GM21515 (cell line): ENCODE data around the gene IL17D.
"Not testable (repeated sequence)": the region's sequence is repeated elsewhere in the genome, so short reads cannot be mapped to it uniquely, and the experiment has no call there.

Source experiments
- ATAC-seq: cut with Tn5 transposase; IDR thresholded peaks from one replicate; pipeline ENCODE4 v1.9.1; 2021; ENCODE audit not compliant: unreplicated experiment

The IL17D gene

DNA sequence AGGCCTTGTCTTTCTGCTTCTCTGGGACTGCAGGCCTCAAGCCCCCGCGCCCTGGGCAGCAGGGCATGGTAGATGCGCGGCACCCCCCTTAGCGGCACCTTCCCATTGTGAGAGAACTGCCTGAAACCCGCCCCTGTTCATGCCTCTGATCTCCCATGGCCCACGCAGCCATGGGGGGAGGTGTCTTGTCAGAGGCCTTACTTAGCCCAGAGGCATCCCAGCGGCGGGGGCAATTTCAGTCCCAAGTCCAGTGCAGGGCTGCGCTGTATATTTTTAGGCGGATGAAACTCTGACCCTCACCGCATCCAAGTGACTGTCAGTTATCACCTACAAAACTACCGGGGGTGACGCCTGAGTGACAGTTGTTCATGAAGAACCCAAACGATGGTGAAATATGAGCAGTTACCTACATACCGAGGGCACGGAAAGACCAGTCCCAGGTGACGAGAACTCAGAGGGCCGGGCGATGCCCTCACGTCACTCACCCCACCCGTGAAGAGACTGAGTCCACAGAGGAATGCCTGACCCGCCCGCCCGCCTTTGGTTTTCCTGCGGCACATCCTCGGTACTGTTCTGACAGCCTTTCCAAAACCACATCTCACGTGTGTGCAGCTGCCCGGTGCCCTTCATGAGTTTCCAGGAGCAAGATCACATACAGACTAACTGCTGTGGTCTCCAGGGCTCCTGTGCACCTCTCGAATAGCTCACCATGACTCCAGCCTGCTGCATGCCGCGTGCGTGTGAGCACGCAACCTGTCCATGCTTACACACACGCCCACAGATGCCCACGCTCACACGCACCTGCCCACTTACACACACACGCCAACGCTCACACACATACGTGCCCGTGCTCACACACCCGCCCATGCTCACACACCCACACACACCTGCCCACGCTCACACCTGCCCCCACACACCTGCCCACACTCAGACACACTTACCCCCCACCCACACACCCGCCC, 14.4 kb downstream of the IL17D start:
- ATAC-seq: no peak

DNA sequence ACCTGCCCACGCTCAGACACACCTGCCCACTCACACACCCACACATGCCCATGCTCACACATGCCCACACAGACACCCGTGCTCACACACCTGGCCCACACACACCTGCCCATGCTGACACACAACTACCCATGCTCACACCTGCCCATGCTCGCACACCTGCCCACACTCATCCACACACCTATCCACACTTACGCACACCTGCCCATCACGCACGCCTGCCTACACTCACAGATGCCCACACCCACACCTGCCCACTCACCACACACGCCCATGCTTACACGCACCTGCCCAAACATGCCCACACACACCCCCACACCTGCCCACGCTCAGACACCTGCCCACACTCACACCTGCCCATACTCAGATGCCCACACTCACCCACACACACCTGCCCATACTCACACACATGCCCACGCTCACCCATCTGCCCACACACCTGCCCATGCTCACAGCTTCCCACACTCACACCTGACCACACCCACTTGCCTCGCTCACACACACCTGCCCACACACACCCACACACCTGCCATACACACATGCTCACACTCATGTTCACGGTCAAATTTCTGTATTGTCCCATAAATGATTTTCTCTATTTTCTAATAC, 15.6 kb downstream of the IL17D start:
- no peak for ATAC-seq

DNA sequence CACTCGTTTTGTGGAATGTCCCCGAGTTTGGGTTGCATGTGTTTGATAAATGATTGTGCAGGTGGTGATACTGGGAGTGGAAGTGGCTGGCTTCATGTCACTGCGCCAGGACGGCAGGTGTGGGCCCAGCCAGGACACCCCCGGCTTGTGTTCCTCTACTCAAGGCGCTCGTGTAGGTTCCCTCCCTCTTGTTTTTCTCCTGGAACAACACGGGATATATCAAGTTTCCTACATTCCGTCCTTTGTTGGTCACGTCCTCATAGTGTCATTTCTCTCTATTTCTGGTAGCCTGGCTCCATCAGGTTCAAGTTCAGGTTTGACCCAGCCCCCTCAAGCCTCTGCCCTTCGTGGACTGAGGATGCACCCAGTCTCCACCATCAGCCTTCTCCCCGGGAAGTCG, 16.3 kb downstream of the IL17D start:
- no peak for ATAC-seq

DNA sequence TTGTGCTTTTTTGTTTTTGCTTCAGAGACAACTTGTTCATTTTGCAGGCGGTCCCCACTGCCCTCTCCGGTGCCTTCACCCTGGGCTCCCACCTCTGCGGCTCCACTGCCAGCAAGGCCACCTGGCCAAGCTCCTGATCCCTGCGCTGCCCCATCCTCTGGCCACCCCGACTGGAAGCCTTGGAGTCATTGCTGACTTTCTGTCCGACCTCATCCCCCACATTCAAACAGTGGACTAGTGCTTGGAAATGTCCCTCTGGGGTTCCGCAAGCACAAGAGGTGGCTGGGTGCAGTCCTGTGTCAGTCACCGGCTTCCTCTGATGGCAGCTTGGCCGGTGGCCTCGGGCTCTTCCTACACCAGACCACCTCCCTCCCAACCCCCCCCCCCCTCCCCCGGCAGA, 17.0 kb downstream of the IL17D start:
- no peak for ATAC-seq

DNA sequence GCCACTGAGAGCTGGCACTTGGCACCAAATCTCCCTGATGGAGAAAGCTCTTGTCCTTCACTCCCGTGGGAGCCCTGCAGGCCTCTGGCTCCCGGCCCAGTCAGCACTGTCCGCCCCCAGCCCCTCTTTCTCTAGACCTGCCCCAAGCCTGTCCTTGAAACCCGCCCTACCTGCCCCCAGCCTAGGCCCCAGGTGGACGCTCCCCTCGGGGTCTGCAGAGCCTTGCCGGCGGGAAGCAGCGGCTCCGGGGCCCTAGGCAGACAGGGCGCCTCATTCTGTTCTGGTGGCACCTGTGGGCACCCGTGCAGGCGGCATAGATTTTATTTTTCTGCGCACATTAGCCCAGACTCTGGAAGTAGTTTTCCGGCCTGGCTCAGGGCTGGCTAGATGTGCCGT, 17.6 kb downstream of the IL17D start:
- no peak for ATAC-seq

DNA sequence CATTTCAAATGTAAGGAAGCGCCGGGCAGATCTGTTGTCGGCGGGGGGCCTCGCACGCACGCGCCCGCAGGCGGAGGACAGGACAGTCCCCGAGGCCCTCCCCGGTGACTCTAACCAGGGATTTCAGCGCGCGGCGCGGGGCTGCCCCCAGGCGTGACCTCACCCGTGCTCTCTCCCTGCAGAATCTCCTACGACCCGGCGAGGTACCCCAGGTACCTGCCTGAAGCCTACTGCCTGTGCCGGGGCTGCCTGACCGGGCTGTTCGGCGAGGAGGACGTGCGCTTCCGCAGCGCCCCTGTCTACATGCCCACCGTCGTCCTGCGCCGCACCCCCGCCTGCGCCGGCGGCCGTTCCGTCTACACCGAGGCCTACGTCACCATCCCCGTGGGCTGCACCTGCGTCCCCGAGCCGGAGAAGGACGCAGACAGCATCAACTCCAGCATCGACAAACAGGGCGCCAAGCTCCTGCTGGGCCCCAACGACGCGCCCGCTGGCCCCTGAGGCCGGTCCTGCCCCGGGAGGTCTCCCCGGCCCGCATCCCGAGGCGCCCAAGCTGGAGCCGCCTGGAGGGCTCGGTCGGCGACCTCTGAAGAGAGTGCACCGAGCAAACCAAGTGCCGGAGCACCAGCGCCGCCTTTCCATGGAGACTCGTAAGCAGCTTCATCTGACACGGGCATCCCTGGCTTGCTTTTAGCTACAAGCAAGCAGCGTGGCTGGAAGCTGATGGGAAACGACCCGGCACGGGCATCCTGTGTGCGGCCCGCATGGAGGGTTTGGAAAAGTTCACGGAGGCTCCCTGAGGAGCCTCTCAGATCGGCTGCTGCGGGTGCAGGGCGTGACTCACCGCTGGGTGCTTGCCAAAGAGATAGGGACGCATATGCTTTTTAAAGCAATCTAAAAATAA, 18.2 kb downstream of the IL17D start:
- no peak for ATAC-seq

DNA sequence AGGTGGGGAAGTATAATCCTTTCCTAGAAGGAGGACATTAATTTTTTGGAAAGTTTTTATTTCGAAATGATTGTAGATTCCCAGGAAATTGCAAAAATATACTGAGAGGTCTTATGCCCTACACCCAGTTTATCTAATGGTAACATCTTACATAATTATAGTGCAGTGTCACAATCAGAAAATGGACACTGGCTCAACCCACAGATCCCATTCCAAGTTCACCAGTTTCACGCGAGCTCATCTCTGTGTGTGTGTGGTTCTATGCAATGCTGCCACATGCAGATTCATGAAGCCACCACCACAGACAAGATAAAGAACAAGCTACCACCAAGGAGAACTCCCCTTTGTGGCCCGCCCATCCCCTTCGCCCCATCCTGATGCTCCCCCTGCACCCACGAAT, 24.4 kb downstream of the IL17D start:
- no peak for ATAC-seq

DNA sequence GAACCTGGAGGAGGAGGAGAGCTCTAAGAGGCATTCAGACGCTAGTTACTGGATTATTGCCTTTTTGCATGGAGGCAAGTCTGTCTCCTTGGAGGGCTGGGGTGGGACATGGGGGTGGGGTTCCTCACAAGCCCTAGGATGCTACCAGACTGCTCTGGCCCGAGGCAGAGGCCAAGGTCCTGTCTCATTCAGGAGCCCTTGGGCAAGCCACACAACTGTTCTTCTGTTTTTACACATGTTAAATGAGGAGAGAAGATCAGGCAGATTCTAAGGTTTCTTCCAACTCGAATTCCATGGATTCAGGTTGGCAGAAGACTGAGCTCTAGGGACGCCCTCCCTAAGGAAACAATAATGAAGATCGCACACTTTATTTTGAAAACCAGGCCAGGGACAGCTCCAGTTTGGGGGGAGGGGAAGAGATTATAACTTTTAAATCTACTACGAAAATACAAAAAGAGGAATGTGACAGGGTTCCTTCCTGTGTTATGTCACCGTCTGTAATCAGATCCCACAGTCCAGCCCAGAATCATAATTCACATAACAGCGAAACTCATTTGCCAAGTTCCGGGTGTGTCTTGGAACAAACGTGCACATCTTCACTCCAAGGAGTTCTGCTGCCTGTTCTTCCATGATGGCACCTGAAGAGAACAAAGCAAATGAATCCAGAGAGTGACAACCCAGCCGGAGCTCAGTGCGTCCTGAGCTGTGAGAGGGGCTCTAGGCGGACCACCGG, 25.2 kb downstream of the IL17D start:
- ATAC-seq: no peak

DNA sequence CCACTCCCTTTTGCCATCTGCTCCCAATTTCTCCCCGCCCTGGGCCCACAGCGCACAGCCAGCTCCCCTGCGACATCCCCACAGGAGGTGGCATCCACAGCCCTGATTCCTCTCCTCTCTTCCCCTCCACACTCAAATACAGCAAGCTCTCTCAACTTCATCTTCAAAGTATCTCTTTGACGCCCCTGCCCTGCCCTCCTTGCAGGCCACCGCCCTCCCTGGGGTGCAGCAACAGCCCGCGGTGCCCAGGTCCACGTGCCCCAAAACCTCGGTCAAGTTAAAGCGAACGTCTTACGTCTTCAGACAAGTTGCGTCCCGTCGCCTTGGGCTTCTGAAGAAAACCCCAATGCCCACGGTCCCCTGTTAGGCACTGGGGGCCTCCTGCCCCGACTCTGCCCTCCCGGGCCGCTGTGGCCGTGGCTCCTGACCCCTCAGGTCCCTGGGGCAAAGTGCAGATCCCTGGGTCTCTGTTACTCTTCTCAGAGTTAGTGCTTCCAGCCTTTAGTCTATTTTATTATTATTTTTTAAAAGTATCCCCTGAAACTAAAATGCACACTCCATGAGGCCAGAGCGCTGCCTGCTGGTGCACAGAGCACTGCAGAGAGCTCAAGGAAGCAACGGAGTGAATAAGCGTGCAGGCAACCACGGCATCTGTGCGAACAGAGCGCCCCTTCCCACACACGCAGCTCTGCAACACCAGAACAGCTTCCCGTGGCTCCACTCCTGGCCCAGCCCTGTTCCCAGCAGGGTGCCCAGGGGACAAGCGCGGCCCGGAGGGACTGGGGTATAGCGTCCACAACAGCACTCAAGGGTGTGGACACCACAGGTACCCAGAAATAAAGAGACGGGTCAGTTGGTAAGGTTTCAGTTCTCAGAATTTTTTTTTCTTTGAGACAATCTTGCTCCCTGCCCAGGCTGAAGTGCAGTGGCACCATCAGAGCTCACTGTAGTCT, 26.4 kb downstream of the IL17D start:
- no peak for ATAC-seq

DNA sequence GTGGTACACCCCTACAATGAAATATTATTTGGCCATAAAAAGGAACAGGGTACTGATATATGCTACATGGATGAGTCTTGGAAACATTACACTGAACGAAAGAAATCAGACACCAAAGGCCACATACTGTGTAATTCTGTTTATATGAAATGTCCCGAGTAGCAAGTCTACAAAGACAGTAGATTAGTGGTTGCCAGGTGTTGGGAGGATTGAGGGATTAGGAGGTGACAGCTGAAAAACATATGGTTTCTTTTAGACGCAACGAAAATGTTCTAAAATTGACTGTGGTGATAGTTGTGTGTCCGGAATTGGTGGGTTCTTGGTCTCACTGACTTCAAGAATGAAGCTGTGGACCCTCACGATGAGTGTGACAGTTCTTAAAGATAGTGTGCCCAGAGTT, 35.1 kb downstream of the IL17D start:
- no peak for ATAC-seq

DNA sequence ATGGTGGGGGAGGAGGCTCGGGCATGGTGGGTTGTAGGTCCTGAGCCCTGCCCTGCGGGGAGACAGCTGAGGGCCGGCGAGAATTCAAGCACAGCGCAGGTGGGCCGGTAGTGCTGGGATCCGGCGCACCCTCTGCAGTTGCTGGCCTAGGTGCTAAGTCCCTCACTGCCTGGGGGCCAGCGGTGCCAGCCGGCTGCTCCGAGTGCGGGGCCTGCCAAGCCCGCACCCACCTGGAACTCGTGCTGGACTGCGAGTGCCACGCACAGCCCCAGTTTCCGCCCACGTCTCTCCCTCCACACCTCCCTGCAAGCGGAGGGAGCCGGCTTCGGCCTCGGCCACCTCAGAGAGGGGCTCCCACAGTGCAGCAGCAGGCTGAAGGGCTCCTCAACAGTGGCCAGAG, 36.5 kb downstream of the IL17D start:
- ATAC-seq: no peak

DNA sequence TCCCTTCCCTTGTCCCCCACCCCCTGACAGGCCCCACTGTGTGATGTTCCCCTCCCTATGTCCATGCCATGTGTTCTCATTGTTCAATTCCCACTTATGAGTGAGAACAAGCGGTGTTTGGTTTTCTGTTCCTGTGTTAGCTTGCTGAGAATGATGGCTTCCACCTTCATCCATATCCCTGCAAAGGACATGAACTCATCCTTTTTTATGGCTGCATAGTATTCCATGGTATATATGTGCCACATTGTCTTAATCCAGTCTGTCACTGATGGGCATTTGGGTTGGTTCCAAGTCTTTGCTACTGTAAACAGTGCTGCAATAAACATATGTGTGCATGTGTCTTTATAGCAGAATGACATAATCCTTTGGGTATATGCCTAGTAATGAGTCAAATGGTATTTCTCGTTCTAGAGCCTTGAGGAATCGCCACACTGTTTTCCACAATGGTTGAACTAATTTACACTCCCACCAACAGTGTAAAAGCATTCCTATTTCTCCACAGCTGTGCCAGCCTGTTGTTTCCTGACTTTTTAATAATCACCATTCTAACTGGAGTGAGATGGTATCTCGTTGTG, 40.4 kb downstream of the IL17D start:
- ATAC-seq: not testable (repeated sequence)

DNA sequence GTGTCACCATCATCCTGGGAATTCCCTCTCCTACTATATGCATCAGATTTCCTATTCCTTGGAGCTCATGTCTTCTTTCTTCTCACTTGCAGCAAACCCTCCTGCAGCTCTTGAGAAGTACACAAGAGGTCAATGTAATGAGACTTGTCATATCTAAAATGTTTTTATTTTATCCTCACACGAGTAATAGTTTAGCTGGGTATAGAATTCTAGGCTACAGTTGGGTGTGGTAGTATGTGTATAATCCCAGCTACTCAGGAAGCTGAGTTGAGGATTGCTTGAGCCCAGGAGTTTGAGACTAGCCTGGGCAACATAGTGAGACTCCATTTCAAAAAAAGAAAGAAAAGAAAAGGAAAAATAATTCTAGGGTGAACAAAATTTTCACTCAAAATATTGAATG, 45.9 kb downstream of the IL17D start:
- no peak for ATAC-seq

DNA sequence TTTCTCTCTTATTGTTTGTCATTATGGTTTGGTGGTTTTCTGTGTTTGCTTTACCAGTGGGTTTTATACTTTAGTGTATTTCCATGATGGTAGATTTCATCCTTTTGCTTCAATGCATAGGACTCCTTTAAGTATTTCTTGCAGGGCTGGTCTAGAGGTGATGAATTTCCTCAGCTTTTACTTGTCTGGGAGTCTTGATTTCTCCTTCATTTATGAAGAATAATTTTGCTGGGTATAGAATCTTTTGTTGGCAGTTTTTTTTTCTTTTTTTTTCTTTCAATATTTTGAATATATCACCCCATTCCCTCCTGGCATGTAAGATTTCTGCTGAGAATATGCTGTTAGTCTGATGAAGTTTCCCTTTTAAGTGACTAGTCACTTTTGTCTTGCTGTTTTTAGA, 50.5 kb downstream of the IL17D start:
- no peak for ATAC-seq

DNA sequence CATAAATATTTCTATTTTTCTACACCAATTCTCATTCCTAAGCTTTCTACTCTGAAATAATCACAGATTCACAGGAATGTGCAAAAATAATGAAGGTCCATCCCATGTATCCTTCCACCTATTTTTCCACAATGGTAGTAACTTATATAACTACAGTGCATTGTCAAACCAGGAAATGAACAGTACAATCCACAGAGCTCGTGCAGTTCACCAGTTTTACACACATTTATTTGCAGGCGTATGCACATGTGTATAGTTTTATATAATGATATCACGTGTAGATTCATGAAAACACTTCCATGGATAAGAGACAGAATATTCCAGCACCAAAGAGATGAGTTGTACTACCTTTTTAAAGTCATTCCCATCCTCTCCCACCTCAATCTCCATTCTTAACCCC, 57.4 kb downstream of the IL17D start:
- no peak for ATAC-seq

DNA sequence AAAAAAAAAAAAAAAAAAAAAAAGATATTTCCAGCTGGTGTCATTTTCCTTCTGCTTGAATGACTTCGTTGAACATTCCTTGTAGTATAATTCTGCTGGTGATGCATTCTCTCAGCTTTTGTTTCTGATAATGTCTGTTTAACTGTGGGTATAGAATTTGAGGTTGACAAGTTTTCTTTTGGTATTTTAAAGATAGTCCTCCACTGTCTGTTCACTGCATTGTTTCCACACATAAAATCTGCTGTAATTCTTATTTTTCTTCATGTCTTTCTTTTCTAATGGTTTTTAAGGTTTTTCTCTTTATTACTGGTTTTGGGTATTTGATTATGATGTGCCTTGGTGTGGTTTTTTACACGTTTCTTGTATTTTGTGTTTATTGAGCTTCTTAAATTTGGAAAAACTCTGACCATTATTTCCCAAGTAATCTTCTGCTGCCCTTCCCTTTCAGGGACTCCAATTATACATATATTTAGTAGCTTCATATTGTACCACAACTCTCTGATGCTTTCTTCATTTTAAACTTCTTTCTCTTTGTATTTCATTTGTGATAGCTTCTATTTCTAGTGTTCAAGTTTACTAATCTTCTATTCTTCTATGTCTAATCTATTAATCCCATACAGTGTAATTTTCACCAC, 63.9 kb downstream of the IL17D start:
- ATAC-seq: no peak

DNA sequence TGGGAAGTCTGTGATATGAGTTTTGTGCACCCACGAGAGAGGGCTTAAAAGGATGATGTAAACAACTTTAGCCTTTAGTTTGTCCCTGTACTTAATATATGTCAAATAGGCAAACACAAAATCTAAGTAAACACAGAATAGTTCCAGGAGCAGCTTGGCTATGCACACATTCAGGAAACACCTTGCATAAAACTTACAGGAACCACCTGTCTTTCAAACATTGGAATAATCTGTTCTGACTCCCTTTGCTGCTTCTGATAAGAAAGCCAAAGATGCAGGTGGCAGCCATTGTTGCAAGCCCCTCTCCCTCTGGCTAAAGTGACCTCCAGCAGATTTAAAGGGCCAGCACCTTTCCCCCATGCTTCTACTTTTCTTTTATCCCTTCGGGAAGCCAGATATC, 65.6 kb downstream of the IL17D start:
- ATAC-seq: no peak

DNA sequence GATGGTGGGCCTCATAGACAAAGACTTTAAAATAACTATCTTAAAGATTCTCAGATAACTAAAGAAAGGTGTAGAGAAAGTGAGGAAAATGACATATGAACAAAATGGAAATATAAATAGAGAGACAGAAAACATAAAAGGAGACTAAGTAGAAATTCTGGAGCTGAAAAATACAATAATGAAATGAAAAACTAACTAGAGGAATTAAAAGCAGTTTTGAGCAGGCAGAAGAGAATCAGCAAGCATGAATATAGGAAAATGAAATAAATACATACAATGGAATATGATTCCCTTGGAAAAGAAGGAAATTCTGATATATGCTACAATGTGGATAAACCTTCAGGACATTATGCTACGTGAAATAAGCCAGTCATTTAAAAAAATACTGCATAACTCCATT, 66.3 kb downstream of the IL17D start:
- ATAC-seq: no peak
